C4-2B (cell line): Measurements from ENCODE around the gene FAM168A.

Experiments used
- H3K27ac ChIP-seq: fragments of 450-650 bp; 2 replicates; pipeline ENCODE4 v1.5.1; 2017
- ZFX ChIP-seq: fragments of 450-650 bp; IDR thresholded peaks from 2 replicates; pipeline ENCODE4 v1.6.1; 2017
- TF ChIP-seq, protein P1 (sequence below): fragments of 450-650 bp; conservative IDR thresholded peaks from 2 replicates; pipeline ENCODE4 v1.5.1; 2017; ENCODE audit warnings: mild to moderate bottlenecking

The FAM168A gene

DNA sequence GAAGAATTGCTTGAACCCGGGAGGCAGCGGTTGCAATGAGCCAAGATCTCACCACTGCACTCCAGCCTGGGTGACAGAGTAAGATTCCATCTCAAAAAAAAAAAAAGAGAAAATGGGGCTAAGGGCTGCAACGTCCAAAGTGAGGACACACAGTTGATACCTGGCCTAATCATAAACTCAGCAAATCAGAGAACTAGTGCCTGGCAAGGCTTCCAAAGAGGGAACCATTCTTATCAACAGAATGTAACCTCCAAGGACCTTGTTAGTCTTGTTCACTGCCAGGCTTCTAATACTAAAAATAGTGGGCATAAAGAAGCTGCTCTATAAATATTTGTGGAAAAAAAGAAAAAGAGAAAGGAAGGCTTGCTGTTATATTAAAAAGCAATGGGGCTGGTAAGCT, 42.3 kb downstream of the FAM168A start:
- TF ChIP-seq, protein P1, sequence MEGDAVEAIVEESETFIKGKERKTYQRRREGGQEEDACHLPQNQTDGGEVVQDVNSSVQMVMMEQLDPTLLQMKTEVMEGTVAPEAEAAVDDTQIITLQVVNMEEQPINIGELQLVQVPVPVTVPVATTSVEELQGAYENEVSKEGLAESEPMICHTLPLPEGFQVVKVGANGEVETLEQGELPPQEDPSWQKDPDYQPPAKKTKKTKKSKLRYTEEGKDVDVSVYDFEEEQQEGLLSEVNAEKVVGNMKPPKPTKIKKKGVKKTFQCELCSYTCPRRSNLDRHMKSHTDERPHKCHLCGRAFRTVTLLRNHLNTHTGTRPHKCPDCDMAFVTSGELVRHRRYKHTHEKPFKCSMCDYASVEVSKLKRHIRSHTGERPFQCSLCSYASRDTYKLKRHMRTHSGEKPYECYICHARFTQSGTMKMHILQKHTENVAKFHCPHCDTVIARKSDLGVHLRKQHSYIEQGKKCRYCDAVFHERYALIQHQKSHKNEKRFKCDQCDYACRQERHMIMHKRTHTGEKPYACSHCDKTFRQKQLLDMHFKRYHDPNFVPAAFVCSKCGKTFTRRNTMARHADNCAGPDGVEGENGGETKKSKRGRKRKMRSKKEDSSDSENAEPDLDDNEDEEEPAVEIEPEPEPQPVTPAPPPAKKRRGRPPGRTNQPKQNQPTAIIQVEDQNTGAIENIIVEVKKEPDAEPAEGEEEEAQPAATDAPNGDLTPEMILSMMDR, result no peak
- TF ChIP-seq ZFX, result no peak
- H3K27ac ChIP-seq, result no peak overlapping the region

DNA sequence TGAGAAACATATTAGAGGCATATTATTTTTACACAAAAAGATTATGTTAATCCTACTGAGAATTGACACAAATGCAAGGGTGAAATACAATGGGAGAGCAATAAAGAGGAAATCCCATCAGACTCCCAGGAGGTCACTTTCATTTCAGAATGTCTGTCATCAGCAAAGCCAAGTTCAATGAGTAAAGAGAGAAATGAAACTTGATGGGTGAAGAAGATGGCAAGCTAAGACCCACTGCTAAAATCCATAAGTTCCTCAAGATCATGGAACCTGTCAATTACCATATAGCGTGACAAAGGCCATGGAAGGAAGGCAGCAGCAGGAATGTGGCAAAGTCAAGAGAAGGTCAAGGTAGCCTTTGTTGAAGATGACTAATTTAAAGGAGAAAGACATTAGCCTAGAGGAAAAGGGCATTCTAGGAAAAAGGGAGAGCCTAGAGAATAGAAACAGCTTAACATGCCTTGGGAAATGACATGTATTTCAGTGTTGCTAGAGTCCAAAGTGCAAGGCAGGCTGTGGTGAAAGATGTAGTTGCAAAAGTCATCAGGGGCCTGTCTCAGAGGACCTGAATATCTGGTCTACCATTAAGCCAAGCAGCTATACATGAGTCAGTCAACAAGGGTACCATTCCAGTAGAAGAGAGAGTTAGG, 43.1 kb downstream of the FAM168A start:
- TF ChIP-seq ZFX, result no peak
- TF ChIP-seq, protein P1, result no peak
- no peak overlapping the region for H3K27ac ChIP-seq

DNA sequence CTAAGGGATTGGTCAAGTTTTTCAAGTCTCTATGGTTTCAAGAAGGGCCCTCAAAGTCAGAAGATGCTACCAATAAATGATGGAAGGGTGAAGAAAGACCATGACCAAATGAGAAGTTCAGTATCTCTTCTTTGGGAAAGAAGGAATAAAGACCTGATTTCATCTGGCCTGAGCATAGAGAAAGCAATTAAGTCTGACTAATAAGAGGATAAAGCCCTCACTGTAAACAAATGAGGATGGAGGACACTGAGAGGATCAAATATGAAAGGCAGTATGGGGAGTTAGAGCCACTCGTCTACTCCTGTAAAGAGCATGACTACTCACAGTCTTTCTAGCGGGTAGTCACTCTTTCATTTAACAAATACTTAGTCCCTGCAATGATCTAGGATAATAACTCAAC, 44.6 kb downstream of the FAM168A start:
- H3K27ac ChIP-seq, result no peak overlapping the region
- TF ChIP-seq, protein P1, result no peak
- no peak for TF ChIP-seq ZFX

DNA sequence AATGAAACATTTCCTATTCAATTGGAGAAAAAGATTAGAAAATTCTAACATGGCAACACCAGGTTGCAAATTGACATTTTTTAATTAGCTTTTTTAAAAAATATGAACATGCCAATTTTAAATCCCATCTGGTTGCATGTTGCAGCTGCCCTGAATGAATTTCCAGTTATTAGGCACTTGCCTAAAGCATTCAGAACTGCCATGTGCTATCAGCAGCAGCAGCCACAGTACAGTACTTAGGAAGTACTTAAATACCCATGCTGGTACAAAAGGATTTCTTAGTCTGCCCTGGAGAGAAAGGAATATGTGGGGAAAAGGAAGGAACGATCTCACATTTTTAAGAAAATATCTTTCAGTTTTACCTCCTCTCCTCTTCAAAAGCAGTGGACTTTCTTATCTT, 46.2 kb downstream of the FAM168A start:
- TF ChIP-seq, protein P1, result no peak
- no peak for TF ChIP-seq ZFX

DNA sequence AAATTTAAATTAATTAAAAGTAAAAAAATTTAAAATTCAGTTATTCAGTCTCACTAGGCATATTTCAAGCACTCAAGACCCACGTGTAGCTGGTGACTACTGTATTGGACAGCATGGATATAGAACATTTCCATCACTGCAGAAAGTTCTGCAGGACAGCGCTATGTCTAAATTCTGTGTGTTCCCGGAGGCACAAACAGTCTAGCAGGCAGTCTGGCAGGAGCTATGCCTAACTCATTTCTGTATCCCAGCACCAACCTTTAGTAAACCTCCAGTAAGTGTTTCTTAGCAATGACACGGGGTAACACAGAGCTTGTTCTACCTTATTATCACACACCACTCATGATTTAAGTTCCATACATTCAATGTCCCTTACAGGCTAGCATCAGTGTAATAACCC, 48.5 kb downstream of the FAM168A start:
- no peak overlapping the region for H3K27ac ChIP-seq
- no peak for TF ChIP-seq ZFX
- TF ChIP-seq, protein P1, result no peak

More for the DNA sequence above, 46.2 kb downstream of the FAM168A start:
- H3K27ac ChIP-seq, result no peak overlapping the region

DNA sequence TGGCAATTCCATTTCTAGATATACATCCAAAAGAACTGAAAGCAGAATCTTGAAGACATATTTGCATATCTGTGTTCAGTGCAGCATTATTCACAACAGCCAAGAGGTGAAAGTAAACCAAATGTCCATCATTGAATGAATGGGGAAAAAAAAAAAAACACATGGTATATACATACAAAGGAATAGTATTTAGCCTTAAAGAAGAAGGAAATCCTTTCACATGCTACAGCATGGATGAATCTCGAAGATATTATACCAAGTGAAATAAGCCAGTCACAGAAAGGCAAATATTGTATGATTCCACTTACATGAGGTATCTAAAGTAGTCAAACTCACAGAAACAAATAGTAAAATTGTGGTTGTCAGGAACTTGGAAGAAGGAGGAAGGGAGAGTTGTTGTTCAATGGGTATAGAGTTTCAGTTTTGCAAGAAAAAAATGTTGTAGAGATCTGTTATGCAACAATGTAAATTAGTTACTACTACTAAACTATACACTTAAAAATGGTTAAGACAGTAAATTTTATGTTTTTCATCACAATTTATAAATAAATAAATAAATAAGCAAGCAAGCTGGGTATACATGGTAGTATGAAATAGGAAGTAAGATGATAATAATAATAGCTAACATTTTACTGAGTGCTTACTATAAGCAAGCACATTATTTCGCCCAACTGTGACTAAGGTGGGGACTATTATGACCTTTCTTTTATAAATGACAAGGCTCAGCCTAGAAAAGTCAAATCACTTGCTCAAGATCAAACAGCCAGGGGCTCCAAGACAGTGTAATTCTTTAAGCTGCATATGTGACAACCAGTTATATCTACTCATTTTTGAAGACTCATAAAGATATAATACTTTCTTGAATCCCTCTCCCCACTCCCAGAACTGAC, 50.0 kb downstream of the FAM168A start:
- no peak overlapping the region for H3K27ac ChIP-seq
- TF ChIP-seq ZFX, result no peak
- TF ChIP-seq, protein P1, result no peak

DNA sequence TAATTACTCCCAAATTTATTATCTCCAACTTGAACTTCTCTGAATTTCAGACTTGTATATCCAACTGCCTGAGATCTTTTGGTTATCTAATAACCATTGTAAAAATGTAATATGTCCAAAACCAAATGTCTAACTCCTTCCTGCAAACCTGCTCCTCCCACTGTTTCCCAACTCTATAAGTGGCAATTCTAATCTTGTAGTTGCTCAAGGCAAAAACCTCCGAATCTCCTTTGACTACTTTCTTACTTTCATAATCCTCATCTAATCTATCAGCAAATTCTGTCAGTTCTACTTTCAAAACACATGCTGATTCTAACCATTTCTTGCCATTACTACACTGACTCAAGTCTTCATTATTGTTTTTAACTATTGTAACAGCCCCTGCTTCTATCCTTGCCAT, 55.7 kb downstream of the FAM168A start:
- no peak overlapping the region for H3K27ac ChIP-seq
- TF ChIP-seq, protein P1, result no peak
- no peak for TF ChIP-seq ZFX
